Activated CD8-positive, alpha-beta memory T cell treated with anti-CD3 and anti-CD28 coated beads for 48 hours (primary cell): ENCODE results near the gene ZNF385C.
"Not testable (repeated sequence)": the region's sequence is repeated elsewhere in the genome, so short reads cannot be mapped to it uniquely, and the experiment has no call there.

Source experiments
- DNase-seq, 3 experiments: peaks; one replicate each; pipeline ENCODE4 v3.0.0-alpha.2; 2020; ENCODE audit warnings: low read depth in 2 of 3, low spot score in 2 of 3

The ZNF385C gene

GRCh38 chr17:42097691-42098631 is at the start of gene ZNF385C:
ZNF385C (minus strand) TSS chr17:42098473; CDS start chr17:42063056, 35,417 bp downstream.
- no peak for DNase-seq

DNA sequence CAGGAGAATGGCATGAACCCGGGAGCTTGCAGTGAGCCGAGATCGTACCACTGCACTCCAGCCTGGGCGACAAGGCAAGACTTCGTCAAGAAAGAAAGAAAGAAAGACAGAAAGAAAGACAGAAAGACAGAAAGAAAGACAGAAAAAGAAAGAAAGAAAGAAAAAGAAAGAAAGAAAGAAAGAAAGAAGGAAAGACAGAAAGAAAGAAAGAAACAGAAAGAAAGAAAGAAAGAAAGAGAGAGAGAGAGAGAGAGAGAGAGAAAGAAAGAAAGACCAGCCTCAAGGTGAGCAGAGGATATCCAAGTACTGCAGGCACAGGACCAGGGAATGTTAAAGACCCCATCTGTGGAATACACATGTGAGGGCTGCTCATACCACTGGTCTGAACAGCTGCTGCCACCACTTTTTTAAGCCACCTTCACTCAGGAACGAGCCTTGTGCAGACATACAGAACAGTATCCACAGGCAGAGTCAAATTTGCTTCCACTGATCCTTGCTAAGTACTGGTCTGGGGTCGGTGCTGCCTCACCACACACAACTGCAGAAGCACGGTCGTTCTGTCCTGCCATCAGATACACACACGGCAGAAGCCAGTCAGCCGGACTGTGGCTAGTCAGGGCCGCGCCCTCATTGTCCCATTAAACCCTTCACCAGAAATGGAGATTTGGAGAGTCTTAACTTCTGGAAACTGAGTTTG is 48.8 kb upstream of the ZNF385C start:
- no peak for DNase-seq

- not testable (repeated sequence) for DNase-seq
Measured at GRCh38 chr17:42143138-42143537, 44.9 kb upstream of the ZNF385C start.

DNA sequence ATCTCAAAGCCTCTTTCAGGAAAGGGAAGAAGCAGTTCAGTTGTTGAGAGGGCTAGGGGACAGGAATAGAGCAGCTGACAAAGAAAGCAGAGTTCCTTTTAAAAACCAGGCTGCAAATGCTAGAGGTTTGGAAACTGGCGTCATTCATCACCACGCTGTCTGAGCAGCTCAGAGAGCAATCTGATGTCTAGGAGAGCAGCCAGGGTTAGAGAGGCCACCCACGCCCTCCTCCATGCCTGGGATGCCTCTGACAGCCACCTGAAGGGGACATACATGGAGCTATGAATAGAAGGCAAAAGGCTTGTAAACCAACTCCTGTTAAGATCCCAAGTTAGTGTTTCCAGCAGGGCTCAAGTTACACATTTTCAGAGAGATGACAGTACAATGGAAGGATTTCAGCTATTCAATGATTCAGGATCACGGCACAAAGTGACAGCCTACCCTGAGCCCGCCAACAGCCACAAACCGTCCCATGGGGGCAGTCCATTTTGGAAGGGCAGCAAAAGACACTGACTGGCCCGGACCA is 44.2 kb upstream of the ZNF385C start:
- no peak for DNase-seq

GRCh38 chr17:42141382-42141781 is 43.1 kb upstream of the ZNF385C start:
- no peak for DNase-seq

DNA sequence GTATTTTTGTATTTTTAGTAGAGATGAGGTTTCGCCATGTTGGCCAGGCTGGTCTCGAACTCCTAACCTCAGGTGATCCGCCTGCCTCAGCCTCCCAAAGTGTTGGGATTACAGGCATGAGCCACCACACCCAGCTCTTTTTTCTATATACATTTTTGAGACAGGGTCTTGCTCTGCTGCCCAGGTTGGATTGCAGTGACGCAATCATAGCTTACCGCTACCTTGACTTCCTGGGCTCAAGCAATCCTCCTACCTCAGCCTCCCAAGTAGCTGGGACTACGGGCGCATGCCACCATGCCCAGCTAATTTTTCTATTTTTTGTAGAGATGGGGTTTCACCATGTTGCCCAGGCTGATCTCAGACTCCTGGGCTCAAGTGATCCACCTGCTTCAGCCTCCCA is 42.4 kb upstream of the ZNF385C start:
- not testable (repeated sequence) for DNase-seq

GRCh38 chr17:42138749-42139492 is 40.6 kb upstream of the ZNF385C start:
- DNase-seq = no peak

DNA sequence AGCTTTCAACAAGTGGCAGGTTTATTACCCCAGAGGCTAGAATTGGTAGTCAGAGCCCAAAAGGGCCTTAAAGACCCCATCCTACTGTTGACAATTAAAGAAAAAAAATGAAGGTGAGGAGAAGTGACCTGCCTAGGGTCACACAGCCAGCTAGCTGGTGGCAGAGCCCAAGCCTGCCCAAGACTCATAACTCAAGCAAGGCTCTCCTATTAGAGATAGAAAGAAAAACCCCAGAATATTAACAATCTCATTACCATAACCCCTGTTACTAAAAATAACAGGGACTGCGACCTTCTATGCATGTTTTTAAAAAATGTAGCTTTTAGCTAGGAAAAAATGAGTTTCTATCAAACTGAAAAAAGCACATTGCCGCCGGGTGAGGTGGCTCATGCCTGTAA is 38.4 kb upstream of the ZNF385C start:
- no peak for DNase-seq

DNA sequence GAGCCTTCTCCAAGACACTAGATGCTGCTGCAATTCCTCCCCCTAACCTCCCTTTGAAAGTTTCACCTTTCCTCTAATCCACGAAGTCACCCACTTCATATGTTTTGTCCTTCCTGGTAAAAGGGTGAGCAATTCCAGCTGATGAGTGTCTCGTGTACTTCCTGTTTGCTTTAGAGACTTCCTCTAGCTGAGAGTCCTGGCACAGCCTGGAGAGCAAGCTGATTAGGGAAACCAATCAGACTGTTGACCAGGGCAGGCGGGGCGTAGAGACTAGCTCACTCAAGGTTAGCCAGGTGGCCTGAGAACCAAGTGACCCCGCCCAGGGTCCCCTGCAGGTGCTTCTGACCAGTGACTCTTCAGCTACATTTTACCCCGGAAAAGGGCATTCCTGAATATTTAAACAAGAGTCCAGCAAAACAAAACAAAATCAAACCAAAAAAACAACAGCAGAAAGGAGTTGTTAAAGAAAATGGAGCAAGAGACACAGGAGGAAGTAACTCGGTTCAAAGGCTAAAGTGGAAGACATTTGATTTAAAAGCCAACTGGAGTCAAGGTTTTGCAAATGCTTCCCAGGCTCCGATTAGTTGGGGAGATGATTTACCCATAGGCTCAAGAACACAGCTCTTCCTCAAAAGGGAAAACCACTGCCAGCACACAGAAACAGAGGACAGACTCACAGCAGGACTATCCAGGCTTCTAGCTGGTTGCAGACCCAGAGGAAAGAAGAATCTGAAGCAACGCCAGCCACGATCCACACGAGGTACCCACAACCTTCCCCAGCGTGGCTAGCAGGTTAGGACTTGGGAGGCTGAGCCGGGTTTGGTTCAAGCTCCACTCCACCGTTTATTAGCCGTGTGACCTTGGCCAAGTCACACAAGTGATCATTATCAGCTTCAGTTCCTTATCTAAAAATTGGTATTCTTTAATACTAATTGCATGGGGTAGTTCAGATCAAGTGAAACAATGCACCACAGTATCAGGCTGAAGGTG is 37.7 kb upstream of the ZNF385C start:
- DNase-seq = no peak

- DNase-seq = no peak
Measured at GRCh38 chr17:42135151-42135550, 36.9 kb upstream of the ZNF385C start.

- no peak for DNase-seq
Measured at GRCh38 chr17:42133461-42134041, 35.3 kb upstream of the ZNF385C start.

DNA sequence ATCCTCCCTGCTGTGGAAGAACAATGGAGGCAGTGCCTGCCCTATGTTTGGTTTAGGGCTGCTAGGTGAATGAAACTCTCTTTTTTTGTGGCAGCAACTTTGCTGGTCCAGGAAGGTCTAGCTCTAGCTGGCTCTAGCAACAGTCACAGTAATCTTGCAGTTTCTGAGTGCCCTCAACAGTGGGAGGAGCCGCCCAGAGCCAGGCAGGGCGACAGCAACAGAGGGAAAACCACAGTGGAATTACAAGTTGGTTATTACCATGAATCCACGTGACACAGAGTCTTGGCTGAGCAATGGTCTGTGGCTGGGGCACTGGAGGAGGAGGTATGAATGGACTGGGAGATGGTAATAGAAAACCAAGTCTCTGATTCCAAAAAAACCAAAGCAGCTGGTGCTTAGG is 34.7 kb upstream of the ZNF385C start:
- DNase-seq = no peak

- DNase-seq = no peak
Measured at GRCh38 chr17:42131981-42132432, 33.7 kb upstream of the ZNF385C start.

- DNase-seq = no peak
Measured at GRCh38 chr17:42131232-42131631, 33.0 kb upstream of the ZNF385C start.

DNA sequence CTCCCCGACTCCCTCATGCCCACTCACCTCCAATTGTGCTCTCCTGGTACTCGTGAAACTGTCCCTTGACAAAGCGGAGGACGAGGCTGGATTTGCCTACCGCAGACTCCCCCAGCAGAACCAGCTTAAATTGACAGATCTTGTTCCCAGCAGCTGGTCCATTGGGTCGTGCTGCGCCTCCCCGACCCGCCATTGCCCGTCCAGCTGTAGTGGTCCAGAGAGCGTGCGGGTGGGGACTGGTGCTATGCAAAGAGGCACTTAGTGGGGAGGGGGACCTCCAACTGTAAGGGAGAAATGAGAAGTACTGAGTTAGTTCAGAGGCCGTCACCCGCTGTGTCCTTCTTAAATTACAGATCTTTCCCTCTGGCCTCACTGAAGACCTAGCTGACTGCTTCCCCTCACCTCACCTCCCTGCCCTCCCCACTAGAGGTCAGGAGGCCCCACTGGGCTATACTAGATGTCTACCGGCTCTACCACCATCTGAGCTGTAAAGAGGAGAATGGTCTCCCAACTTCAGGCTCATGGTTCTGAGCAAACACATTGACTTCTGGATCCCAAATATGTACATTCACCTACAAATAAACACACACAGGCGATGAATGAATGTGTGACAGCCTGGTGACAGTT is 32.1 kb upstream of the ZNF385C start:
- DNase-seq = no peak

DNA sequence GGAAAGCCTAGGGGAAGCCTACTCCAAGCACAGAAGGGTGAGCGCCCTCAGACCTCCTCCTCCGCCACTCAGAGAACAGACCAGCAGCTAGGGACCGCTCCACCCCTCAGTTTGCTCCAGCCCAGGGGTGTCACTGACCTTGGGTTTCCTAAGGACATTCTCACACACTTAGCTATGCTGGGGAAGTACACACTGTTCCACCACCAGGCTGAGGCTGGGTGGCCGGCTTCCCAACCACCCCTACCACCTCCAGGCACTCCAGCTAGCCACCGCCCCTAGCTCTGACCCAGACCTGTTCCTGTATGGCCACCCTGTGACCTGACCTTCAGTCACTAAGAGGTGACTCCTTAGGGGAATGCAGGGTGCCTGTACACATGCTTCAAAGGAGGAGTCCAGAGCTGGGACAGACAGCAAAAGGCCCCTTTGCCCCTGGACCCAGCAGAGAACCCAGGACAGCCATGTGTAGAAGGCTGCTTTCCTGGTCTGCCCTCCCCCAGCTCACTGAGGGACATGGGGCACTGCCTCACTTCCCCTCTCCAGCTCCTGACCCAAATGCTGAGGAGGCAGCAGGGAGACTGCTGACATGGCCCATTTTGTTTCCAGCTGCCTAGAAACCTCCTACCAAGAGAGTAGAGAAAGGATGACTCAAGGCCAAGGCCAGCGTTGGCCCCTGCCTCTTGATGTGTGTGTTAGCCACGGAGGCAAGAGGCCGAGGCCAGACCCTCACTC is 31.0 kb upstream of the ZNF385C start:
- no peak for DNase-seq

GRCh38 chr17:42127414-42127813 is 29.1 kb upstream of the ZNF385C start:
- DNase-seq = no peak

- DNase-seq = no peak
Measured at GRCh38 chr17:42126836-42127235, 28.6 kb upstream of the ZNF385C start.

DNA sequence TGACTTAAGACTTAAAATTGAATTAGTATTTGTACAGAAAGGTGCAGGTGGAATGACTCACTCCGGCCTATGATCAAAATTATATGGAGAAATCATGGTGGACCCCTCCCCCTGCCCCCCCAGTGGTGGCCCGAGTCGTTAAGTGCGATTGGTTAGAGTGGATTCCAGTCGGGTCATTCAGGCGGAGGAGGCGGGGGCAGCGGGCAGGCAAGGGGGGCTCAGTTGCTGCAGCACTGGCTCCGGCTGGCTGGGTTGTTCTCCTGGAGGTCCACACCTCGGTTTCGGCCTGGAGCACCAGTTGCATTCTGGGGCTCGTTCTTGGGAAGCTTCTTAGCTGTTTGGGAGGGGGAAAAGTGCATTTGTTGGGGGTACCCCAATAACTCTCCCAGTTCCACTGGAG is 27.3 kb upstream of the ZNF385C start:
- DNase-seq = no peak
